GM10266 (cell line): ENCODE data around the gene RUFY4.

Source experiments
- DNase-seq: peaks from one replicate; pipeline ENCODE4 v3.0.0; 2012; ENCODE audit errors: extremely low spot score
- TF ChIP-seq, protein P1 (sequence below): IDR thresholded peaks from 2 replicates; pipeline ENCODE4 v1.5.1; 2012; ENCODE audit warnings: mild to moderate bottlenecking, low read depth; ENCODE audit not compliant: control insufficient read depth, insufficient read depth; ENCODE audit errors: missing control alignments

The RUFY4 gene

DNA sequence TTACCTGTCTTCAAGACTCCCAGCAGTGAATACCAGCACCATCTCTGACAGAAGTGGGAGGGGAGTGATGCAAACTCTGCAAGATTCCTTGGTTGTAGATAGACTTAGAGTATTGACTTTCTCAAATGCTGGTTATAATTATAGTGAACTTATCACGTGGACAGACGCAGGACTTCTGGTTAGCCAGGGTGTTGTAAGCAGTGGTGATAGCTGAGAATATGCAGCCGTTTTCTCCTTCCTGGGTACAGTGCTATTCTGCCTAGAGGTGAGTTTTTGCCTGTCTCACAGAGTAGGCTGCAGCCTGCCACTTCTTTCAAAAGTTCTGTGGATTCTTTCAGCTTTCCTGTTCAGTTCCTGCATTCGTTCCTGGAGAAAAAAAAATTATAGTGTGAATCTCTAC lies 56.0 kb downstream of the RUFY4 start:
- no peak for DNase-seq
- TF ChIP-seq, protein P1, sequence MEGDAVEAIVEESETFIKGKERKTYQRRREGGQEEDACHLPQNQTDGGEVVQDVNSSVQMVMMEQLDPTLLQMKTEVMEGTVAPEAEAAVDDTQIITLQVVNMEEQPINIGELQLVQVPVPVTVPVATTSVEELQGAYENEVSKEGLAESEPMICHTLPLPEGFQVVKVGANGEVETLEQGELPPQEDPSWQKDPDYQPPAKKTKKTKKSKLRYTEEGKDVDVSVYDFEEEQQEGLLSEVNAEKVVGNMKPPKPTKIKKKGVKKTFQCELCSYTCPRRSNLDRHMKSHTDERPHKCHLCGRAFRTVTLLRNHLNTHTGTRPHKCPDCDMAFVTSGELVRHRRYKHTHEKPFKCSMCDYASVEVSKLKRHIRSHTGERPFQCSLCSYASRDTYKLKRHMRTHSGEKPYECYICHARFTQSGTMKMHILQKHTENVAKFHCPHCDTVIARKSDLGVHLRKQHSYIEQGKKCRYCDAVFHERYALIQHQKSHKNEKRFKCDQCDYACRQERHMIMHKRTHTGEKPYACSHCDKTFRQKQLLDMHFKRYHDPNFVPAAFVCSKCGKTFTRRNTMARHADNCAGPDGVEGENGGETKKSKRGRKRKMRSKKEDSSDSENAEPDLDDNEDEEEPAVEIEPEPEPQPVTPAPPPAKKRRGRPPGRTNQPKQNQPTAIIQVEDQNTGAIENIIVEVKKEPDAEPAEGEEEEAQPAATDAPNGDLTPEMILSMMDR: no peak

DNA sequence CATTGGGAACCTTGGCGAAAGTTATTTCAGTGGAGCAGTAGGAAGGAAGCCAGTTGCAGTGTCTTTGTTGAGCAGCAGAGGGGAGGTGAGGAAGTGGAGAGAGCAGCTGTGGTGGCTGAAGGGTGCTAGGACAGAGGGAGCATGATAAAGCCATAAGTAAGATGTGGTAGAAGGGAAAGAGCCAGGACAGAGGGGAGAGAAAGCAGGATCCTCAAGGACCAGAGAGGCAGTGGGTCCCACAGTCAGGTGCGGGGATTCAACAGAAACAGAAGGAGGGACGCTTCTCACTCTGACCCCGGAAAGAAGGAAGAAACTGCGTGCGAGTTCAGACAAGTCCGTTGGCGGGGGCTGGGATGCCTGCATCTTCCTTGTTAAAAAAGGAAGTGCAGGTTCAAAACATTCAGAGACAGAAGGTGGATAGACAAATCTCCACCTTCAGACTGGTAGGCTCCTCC lies 56.6 kb downstream of the RUFY4 start, which contains the start of gene CXCR2:
TSS of gene CXCR2 (plus strand) at position 403 of the 455 bp plus-strand sequence. CDS start 8,774 bp downstream, outside the sequence.
- no peak for DNase-seq
- TF ChIP-seq, protein P1: no peak

DNA sequence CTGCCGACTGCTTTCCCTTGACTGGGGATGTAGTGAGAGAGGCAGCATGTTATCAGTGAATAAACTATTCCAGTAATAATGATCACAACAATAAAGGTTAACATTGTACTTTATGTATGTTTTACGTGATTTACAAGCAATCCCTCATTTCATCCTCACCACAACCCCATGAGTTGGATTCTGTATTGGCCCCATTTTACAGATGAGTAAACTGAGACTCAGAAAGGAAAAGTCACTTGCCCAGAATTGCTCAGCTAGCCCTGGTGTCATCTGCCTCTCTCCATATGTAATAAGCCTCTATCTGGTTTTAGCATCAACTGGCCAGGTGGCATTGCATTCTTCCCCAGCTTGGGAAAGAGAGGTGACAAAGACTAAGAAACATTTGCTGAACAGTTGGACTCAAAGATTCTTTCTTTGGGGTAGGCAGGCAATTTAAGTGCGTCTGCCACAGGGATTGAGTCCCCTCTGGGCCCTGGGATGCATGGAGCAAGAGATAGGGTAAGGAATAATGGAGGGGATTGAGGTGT lies 58.9 kb downstream of the RUFY4 start:
- TF ChIP-seq, protein P1: no peak
- no peak for DNase-seq

DNA sequence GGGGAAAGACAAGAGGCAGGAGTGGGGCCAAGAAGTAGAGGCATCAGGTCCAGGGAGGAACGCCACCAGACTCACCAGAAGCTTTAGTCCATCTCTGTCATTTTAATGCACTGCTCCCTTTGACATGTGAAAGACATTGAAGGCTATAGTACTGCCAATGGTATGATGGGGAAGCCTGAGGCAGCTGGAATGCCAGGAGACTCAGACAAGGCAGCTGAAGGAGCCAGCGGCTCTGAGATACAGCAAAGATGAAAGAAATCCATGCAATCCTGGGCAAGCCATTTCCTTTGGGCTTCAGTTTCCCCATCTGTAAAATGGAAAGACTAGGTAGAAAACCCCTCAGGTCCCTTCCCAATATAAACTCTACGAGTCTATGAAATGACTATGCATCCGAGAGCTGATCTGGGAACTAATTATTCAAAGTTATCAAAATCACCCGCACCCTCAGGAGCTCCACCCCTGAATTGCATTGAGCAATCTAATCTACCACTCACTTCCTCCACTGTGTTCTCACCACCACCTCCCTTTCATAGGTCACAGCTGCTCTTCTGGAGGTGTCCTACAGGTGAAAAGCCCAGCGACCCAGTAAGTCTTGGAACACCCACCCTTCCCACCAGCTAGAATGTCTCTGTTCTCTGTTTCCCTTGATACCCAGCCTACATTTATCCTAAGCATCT lies 59.9 kb downstream of the RUFY4 start:
- TF ChIP-seq, protein P1: no peak
- DNase-seq: no peak

DNA sequence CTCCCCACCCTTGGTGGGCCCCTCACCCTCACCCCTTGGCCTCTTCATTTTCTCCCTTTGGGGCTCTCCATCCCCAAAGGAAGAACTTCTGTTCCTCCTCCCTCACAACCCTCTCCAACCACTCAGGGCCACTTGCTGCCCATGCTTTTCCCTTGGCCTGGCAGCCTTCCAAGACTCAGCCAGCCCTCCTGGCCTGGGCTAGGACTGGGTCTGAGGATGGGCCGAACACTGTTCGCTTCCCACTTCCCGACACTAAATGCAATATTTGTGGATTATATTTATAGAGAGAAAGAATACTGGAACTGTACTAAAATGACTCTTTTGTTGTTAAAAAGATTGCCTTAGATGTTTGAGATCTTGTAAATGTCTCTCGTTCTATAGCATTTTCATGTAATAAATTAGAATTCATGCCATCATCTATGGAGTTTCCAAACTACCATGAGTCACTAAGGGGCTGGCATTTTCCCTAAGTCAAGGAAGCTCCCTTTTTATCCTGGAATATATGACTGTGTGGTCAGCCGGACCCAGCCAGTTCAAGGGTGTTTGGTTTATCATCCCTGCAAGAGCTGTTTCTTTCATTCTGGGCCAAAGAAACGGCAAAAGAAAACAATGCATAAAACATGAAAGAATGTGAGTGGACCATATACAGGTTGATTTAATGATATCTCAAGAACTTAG lies 60.5 kb downstream of the RUFY4 start:
- TF ChIP-seq, protein P1: no peak
- no peak for DNase-seq

DNA sequence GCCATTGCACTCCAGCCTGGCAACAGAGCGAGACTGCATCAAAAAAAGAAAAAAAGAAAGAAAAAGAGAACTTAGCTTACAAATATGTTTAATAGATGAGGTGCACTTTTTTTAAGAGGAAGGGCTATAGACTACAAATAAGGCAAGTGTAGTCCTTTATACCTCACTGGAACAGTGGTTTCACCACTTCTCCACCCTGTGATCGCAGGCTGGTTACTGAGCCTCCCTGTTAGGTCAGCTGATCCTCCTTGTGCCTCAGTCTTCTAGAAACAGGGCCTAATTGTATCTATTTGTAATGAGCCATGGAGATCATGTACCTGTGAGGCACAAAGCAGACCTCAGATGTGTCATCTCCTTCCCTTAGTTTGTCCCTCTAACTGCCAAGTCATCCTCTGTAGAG lies 61.3 kb downstream of the RUFY4 start:
- TF ChIP-seq, protein P1: no peak
- DNase-seq: no peak

DNA sequence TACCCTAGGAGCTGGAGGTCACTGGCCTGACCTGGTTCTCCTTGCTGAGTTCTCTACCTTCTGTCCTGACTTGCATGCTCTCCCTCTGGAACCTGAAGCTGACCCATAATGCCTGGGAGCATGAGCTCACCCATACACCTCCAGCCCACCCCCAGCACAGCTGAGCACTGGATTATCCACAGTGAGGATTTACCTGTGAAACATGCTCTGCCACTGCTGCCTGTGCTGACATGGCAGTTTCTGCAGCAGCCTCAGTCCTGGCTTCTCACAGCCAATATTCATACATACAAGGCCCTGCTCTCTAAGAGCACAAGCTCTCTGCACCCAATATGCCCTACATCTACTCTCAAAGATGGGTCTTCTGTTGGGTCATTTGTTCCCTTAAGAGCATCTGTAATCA lies 61.8 kb downstream of the RUFY4 start:
- TF ChIP-seq, protein P1: no peak
- DNase-seq: no peak
